ENCODE data around the gene CCDC172.

CCDC172 gene, protein sequence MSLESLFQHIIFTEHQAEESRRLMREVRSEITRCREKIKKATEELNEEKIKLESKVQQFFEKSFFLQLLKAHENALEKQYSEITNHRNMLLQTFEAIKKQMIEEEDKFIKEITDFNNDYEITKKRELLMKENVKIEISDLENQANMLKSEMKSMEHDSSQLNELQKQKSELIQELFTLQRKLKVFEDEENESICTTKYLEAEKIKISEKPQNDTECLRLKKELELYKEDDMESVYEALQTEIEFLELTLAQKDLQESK

DNA sequence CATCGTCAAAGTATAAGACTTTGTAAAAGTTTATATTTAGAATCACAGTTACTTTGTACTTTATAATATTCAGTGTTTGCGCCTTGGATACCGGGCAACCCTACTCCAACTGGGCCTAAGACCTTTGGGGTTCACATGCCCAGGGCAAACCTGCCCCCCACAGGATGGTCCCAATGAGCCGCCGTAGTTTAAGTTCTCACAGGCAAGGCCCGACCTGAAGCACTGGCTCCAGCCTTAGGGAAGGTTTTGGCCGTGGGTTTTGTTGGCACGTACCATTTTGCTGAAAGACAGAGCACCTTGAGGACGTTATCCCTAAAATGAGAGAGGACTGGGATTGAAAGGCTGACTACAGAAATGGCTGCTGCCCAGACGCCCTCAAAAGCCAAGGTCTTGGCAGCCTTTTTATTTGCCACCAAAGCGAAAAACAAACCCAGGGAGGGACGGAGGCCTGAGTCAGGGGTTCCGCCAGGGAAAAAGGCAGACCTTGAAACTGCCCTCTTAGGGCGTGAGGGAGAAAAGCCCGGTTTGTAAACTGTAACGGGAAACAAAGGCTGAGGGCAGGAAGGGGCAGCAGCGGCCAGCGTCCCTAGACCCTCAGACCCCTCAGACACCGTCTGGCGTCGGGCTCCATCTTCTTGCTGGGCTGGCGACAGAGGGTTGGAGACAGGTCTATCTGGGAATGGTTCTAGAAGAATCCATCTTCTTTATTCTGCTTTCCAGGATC lies at the start of gene CCDC172:
TSS of gene CCDC172 (plus strand) at position 222 of the 724 bp plus-strand sequence. CDS start 564 bp downstream, outside the sequence.
- DNase-seq = no peak

DNA sequence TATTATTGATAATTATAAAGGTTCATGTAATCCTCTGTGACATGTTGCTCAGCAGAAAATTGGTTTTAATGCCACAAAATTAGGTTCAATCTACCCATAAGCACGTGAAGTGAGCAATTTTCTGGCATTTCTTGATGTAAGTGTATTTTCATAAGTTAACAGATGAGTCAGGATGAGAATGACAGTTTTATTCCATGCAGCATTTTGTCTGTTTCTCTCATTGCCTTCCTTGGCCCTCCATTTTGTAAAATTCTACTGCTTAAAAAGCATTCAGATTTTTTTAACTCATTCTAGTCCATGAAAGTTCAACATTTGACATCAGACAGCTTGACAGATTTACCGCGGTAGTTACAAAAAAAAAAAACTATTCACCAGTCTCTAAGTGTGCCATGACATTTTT lies 47.3 kb upstream of the CCDC172 start:
- no peak for DNase-seq

DNA sequence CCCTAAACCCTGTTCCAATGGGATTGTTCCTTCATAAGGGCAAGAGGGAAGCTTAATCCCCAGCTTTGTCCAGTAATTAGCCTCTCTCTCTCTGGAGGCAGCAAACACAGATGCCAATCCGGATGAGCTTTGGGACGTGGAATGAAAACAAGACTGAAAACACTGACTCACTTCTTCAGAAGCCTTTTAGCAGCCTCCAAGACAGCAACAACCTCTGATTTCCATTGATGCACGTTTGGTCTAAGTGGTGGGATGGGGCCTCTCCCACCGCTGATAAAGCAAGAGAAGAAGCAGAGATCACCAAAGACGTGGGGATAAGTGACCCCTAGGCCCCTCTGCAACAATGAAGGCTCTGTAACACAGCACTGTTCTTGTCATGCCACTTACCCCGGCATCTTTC lies 45.4 kb upstream of the CCDC172 start:
- DNase-seq = no peak

DNA sequence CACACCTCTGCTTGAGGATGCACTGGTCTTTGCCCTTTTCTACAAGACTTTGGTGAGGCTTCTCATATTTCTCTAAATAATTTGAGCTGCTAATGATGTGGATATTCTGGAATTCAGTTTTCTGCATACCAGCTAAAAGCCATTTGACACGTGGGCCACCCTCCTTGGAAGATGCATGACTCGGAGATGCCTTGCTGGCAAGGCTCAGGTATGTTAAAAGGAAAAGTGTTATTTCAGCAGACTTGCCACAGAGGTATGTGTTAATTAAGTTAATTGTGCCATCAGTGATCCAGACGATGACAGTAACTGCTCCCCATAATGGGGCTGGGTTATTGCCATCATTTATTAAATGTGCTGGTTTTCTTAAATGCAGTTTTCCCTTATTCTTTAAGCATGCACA lies 42.5 kb upstream of the CCDC172 start:
- DNase-seq = no peak

DNA sequence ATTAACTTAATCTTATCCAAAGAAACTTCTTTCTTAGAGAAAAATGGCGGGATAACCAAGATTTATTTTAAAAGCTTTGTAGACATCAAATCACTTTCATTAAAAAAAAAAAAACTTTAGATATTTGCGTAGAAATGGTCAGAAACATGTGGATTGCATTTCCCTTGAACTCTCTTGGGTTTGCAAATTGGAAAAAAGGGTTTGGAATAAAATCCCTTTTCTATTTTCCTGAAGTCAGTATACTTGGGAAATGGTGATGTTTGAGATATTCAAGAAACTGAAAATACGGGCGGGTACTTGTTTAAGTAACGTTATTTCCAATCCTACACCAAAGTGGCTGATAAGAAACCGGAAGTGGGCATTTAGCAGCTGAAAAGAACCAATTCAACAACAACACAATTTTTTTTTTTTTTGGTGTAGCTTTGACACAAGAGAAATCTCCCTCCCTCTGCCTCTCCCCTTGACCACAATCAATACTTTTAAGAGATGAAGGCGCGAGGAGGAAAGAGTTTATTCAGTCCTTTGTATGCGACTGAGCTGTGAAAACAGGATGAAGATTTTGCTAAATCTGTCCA lies 37.5 kb upstream of the CCDC172 start:
- no peak for DNase-seq

DNA sequence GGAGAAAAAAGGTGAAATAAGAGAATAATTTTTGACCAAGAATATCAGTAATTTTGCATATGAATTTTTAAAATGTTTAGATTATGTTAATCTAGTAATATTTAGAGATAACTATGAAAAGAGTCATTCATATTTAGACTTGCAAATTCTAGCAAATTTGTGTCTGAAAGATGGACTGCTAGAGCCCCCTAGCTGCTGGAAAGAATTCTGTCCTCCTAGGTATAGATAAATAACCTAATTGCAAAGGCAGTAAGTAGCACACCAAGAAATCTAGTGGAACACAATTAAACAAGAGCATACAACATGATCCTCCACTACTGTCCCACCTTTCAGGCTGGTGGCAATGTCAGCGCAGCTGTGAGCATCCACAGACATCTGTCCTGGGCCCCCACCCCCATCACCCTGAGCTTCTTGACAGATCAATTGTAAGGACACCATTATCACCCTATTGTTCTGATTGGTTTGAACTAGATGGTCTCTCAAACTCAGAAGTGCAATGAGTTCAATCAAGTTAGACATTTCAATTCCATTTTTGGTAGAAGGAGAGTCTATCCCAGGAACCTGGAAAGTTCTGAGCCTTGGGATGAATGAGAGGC lies 36.2 kb upstream of the CCDC172 start:
- no peak for DNase-seq

DNA sequence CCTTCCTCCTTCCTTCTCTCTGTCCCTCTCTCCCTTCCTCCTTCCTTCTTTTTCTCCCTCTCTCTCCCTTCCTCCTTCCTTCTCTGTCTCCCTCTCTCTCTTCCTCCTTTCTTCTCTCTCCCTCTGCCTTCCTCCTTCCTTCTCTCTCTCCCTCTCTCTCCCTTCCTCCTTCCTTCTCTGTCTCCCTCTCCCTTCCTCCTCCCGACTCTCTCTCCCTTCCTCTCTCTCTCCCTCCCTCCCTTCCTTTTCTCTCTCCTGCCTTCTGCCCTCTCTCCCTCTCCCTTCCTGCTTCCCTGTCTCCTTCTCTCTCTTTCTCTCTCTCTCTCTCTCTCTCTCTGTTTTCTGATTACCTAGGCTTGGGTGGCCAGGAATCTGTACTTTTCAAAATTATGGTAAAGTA lies 34.6 kb upstream of the CCDC172 start:
- no peak for DNase-seq

DNA sequence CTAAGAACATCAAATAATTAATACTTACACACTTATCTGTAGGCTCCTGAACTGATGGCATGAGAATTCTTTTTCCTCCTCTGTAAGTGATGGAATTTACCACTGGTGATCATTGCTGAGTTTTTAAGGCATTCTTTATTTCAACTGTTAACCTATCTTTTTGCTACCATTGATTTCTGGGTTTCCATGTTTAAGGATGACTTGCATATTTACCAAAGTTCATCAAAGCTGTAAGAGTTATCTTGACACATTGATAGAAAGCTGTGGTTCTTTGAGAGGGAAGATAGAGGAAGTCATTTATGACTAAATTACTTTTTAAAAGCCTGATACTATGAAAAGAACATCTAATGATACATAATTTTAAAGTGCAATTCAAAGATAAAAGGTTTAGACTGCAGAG lies 31.8 kb upstream of the CCDC172 start:
- DNase-seq = no peak

DNA sequence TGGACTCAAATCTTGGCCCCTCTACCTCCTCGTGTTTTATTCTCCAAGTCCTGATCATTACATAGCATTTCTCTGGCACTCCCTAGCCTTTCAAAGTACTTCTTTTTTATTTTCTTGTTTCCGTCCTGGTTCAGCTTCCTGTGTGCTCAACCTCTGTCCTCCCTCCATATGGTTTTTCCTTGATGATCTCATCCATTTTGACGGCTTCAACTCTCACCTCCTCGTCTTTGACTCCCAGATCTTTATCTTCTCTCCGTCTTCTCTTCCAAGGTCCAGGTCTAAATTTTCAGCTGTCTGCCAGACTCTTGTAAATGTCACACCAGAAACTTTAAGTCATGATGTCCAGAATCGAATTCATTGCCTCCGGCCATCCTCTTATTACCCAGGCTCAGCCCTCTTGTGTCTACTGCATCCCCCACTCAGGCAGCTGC lies 27.9 kb upstream of the CCDC172 start:
- DNase-seq = no peak

DNA sequence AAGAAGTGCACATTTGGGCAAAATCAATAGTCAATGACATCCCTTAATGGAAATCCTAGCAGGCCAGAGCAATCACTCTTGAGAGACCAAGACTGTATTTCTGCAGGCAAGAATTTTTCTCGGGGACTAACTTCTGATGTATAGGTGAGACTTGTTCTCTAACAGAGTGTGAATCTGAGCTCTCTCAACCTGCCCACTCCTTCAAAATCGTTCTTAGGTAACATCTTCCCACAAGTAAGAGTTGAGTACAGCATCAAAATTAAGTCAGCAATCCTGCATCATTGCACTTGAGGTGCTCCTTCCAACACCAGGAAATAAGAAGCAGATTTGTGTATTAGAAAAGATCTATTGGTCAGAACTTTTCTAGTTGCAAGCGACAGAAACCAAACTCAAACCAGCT lies 25.7 kb upstream of the CCDC172 start:
- no peak for DNase-seq

DNA sequence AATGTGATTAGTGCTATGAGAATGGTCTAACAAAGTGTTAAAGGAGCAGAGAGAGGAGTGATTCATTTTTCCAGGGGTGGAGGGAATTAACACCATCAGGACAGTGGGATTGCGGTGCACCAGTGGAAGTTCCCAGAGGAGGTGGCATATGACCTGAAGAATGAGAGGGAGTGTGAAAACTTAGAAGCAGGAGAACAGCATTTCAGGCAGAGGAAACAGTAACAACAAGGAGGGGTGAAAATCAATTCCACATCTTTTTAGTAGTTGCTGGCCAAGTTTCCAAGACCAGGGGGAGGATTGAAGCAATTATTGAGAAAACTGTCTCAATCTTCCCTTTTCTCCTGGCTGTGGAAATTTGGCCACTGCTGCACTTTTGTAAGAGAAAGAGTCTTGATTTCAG lies 23.7 kb upstream of the CCDC172 start:
- no peak for DNase-seq

DNA sequence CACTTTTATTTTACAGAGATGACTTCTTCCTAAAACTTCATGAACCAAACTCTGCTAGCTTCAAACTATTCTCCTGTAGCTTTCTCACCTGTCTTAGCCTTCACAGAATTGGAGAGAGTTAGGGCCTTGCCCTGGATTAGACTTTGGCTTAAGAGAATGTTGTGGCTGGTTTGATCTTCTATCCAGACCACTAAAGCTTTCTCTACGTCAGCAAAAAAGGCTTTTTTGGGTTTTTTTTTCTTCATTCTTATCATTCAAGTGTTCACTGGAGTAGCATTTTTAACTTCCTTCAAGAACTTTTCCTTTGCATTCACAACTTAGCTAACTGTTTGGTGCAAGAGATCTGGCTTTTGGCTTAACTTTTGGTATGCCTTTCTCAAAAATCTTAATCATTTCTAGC lies 19.3 kb upstream of the CCDC172 start:
- no peak for DNase-seq

DNA sequence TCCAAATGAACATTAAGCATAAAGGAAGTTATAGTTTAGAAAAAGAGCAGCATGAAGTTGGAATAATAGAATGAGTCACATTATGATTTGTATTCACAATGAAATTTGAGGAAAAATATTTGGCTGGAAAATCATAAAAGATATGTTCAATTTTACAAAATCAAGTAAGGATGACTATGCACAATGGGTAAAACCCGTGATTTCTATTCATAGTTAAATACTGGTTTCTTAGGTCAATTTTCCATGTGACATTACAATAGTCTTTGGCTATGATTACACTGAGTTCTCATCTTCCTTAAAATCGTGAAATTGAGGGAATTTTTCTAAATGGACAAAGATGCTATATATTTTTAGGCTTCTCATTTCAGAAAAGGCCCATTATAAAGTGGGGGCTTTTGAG lies 17.4 kb upstream of the CCDC172 start:
- DNase-seq = no peak

DNA sequence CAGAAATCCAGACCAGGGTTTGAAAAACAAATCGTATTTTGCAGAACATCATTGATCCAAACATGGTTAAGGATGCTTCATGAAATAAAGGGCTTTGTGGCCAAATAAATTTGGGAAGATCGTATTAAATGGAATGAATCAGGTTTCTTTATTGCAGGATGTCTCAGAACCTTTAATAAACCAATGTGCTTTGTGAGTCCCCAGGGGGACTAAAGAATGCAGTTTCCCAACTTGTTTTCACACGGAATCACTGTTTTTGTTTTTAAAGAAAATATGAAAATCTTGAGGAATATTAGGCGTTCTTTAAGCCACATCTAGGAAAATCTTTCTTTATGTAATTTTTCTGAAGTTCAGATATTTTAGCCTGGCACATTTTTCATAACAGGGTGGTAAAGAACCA lies 16.8 kb upstream of the CCDC172 start:
- DNase-seq = no peak

DNA sequence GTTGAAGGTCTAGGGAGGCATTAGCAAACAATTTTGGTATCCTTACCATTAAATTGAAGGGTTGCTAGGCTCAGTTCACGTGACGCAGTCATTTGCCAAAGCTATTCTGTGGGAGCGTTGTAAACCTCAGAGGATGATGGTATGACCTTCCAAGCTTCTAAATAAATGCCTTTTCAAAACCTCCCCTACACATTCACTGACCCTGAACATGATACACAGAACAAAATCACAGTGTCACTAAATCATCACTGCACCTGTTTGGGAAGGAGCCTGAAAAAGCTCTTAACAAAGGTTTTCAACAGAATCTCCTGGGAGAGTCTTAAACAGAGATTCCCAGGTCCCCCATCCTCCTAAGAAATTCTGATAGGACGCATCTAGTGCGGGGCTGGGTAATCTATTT lies 13.2 kb upstream of the CCDC172 start:
- DNase-seq = no peak

DNA sequence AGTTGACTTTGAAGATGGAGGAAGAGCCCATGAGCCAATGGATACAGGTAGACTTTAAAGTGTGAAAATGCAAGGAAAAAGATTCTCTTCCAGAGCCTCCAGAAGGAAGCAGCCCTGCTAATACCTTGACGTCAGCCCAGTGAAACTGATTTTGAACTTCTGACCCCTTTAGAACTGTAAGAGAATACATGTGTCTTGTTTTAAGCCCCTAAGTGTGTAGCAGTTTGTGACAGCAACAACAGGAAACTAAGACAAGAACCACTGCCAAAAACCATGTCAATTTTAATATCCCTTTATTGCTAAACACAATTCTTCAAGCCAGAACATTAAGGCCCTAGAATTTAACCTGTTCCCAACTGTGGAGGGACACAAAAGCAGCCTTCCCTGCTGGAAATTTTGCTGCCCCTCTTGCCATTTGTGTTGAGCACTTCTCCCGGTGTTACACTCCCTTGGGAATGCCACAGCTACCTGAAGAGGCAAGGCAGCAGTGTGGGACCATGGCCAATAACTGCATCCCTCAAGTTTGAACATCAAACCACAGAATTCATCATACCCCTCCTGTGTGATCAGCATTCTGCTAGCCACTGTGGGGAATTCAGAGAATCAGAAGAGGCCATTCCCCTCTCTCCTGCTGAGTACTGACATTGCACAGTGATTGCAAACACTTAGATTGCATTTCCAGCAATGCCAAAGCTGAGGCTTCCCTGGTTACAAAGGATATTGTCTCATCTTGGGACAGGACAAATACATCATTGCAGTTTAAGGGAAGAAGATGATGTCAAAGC lies 12.3 kb upstream of the CCDC172 start:
- DNase-seq = no peak

DNA sequence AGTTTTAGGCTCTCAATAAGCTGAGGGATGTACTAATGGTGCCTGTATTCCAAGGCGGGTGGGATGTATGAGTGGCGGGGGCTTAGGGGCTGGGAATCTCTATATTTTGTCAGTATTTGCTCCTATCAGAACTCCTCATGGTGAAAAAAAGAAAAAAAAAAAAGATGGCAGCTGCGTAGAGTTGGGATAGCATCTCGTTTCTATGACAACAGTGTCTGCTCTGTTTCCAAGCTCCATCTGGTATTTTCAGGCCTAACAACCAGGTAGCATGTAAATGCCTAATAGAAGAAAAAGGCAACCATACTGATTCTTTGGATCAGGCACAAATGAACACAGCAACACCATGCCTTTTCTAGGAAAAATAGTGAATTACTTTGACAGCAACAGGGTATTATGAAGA lies 11.7 kb upstream of the CCDC172 start:
- peak; percentile 34 for DNase-seq

DNA sequence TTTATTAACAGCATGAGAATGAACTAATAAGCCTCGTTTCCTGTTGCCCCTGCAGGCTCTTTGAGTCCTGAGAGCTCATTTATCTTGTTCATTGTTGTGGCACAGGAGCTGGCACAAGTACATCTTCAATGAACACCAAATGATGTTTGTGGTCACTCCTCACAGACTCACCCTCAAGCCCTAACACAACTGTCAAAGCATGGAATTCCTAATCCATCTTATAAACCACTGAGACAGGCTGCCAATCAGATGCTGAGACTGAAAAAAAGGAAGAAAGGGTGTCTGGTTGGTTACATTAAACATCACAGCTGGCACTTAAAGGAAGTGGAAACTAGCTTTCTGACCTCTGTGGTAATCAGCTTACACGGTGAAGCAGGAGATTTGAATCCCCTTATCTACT lies 7.7 kb upstream of the CCDC172 start:
- no peak for DNase-seq

DNA sequence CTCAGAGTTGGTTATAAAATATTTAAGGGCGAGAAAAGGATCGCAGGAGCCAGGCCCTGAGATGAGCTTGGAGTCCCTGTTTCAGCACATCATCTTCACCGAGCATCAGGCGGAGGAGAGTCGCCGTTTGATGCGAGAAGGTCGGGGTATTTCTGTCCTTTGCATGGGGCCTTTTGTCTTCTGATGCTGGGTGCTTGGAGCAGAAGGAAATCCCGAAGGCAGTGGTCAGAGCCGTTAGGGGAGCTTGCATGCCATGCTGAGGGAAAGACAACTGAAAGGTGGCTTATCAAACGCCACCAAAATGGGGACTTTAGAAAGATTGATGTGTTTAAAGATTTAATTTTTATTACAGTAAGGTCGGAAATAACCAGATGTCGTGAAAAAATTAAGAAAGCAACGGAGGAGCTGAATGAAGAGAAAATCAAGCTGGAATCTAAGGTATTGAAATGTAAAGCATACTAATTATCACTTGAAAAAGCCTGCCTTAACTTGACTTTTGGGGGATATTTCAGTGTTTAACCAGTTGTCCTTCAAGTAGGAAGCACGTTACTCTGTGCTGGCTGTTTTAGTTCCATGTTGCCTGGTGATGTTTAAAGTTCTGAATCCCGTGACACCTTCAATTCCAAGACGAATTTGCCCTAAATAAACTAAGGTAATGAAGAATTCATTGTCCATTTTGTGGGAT lies 845 bp downstream of the CCDC172 start:
- no peak for DNase-seq

DNA sequence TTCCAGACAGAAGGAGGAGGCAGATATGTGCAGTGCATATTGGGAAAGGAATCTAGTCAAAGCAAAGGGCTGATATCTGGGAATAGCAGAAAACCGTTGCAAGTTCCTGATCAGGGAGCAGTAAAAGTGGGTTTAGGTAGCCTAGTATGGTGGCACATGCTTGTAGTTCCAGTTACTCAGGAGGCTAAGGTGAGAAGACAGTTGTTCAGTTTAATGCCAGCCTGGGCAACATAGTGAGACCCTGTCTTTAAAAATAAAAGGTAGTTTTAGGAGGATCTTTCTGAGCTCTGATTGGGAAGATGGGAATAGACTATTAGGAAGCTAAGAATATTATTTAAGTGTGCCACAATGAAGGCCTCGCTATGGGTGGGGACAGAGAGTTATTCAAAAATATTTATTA lies 1.7 kb downstream of the CCDC172 start:
- no peak for DNase-seq

DNA sequence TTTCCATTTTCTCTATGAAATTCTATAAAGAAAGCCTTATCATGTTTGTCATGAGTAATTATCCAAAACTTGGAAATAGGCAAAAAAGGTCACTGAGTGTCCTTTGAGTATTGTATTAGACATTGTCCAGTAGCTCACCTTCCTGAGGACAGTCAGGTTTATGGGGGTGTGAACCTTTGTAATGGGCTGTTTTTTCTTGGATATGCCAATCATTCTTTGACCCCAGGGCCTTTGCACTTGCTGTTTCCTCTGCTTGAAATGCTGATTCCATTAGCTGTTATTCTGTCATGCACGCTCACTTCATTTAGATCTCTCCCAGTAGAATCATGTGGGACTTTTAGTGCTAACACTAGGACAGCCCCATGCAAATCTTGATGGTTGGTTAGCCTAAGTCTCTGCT lies 4.9 kb downstream of the CCDC172 start:
- DNase-seq = no peak

DNA sequence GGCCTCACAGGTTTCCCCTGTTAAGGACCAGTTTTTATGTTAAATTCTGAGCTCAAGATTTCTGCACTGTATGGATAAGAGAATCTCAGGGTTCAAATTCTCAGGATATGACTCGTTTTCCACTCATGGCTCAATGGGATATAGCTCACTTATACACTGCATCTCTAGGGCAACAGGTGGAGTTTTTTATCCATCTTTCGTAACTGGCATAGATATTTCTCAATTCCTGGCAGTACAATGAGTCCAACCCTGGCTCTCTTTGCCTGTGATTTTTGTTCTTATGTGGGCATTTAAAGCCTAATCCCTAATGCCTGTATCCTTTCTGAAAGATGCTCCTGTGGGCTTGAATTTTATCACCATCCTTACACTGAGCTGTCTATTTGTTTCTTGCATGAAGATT lies 7.6 kb downstream of the CCDC172 start:
- DNase-seq = no peak

DNA sequence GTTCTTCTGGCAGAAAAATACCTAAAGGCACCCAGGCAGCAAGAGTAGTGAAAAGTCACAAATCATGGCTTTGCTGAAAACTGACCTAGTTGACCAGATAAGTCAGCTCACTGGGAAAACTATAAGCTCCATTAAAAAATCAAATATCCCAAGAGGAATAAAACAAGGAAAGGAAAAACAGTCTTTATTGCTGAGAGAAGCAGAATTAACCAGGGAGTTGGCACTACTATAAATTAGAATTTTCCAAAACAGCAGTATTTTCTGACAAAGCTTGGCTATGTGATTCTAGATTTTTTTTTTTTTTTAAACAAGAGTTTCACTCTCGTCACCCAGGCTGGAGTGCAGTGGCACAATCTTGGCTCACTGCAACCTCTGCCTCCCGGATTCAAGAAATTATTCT lies 12.6 kb downstream of the CCDC172 start:
- no peak for DNase-seq

Measured in NCI-H1694 (cell line).